Measurements from ENCODE around the gene PHACTR4.

DNA sequence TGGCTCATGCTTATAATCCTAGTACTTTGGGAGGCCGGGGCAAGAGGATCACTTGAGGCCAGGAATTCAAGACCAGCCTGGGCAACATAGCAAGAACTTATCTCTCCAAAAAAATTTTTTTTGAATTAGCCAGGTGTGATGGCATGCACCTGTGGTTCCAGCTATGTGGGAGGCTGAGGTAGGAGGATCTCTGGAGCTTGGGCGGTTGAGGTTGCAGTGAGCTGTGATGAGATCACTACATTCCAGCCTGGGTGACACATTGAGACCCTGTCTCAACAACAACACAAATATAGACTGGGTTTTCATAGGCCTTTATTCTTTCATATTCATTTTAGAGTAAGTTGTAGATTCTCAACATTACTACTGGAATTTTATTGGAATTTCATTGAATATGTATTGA, 27.9 kb upstream of the PHACTR4 start:
- TF ChIP-seq CTCF (IDR thresholded peaks at IDR 0.05; ENCODE audit: low read depth, low read length, poor library complexity, severe bottlenecking) (no peak), EZH2phosphoT487 (IDR thresholded peaks at IDR 0.05; ENCODE audit: borderline replicate concordance, low read length) (no peak)

All from DOHH2 (cell line).